HG03066 (cell line): ENCODE measurements around the gene TOM1L2.
"Not testable (repeated sequence)": the region's sequence is repeated elsewhere in the genome, so short reads cannot be mapped to it uniquely, and the experiment has no call there.

Experiments
- ATAC-seq: cut with Tn5 transposase; IDR thresholded peaks from one replicate; pipeline ENCODE4 v1.9.1; 2021; ENCODE audit warnings: low read depth; ENCODE audit not compliant: unreplicated experiment

Gene TOM1L2

DNA sequence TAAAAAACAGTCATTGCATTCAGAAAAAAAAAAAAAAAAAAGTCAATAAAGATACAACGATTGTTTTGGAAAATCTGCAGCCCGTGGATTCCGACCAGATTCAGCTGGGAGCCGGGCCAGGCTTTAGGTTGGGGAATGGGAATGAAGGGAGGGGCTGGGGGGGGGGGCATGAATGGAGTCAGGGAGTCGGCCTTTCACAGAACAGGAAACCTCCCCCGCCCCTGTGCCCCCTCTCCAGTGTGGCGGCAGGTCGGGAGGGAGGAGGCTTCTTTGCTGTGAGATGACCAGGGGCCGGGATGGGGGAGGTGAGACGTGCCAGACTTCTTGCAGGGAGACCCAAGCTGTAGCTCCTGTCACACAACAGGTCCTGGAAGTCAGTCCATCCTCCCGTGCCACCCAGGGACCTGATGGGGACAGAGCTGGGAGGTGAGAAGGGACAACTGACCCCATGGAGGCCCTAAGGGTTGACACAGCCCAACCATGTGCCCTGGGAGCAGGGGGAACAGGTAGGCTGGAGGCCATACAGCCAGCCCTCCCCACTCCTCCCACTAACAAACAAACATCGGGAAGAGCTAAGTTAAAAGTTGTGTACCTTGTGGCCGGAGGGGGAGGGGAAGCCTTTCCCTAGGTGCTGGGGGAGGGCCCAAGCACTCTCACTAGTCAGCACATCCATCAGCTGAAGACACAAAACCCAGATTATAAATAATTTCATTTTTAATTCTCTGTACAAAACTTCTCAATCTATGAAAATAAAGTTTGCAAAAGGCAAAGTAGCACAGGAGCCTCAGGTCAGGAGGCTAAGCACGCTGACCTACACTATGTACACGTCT, 160.6 kb downstream of the TOM1L2 start:
- no peak for ATAC-seq

DNA sequence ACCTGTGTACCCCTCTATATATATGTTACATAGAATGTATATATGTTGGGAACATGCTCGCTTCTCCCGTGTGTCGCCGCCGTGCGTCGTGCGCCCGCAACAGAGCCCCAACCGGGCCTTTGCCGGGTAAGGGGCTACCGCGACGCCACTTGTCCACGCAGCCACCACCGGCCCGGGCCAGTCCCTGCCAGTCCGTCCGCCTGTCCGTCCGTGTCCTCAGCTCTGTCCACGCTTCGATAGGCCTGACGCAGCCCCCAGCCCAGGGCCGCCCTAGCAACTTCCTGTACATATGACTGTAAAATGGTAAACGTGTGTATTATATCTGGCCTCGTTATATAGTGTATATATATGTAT, 161.3 kb downstream of the TOM1L2 start:
- ATAC-seq, result no peak

DNA sequence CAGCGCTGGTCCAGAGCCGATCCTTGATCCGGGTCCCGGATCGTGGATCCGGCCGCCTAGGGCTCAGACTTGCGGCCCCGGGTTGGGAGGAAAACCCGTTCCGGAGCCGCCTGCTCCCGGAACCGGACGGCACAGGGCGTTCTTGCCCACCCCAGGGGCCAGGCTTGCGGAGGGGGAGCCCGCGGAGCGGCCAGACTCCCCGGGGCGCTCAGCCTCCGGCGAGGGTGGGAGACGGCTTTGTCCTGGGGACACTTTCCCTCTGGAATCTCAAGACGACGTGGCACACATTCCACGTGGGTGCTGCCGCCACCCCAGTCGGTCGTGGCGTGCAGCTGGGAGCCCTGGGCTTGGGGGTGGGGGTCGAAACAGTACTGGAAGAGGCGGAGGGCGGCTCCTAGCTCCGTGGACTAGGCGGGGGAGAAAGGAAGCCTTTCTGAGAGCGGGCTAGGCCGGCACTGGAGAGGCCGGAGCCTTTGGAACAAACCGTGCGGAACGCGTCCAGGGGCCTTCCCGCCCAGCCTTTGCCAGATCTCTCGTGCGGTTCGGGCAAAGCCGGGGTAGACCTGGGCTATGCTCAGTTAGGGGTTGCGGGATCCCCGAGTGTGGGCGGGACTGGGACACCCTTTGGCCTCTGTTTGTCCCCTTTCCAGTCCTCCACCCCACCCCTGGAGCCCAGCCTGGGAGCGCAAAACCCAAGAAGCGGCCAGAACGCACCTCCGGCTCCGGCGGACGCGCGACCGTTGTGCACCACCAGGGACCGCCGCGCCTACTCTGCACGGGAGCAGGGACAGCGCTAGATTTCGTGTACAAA, 161.9 kb downstream of the TOM1L2 start:
- no peak for ATAC-seq

DNA sequence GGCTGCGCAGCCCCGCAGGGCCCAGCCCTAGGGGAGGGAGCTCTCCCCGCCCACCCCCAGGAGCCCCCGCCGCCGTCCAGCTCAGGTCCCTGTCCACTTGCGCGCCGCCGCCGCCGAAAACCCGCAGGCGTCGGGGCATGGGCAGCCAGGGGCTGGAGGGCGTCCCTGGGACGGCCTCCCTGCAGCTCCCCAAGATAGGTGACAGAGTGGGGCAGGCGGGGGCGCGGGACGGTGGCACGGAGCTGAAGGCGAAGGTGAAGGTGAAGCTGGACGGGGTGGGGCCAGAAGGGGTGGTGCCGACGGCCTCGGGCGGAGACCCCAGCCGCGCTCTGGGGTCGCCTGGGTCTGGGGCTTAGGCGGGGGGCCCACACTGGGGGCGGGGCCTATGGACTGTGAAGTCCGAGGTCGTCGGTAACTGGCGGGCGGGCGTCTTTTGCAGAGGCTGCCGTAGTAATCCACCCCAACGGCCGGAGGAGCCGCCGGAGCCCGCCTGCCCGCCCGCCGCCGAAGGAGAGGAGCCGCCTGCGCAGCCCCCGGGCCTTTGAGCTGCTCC, 162.6 kb downstream of the TOM1L2 start:
- ATAC-seq, result no peak

DNA sequence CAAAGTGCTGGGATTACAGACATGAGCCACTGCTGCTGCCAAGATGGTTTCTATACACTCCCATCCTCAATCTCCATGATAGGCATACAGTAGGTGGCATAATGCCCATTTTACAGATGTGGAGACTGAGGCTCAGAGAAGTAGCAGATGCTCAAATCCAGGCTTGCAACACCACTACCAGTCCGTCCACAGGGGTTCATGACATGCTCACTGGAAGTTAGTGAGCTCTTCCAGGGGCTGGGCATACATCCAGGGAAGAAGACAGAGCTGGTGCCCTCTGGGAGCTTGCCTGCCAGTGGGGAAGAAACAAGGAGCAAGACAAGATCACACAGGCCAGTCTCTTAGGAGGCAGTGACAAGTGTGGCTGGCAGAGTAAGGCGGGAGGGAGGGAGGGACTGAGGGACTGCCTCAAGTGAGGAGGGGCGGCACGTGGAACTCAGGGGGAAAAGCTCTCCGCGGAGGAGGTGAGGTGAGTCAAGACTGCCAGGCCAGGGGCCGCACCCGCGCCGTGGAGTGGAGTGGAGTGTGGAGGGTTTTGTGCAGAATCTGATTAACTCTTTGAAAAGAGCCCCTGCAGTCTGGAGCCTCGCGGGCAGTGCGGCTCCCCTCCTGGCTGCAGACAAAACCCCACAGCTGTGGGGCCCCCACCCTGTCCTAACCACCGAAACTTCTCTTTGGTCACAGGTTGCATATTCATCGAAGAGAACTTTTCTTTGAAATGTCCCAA, 163.3 kb downstream of the TOM1L2 start:
- peak; percentile 66 for ATAC-seq

DNA sequence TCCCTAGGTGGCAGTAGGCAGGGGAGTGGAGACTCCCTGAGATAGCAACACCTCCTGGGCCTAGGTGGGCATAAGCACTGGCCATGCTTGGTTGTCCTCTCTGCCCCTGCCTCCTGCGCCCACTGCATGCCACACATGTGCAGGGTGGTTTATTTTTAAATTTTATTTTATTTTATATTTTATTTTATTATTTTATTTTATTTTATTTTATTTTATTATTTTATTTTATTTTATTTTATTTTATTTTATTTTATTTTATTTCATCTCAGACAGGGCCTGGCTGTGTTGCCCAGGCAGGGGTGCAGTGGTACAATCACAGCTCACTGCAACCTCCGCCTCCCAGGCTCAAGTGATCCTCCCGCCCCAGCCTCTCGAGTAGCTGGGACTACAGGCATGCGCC, 164.0 kb downstream of the TOM1L2 start:
- ATAC-seq, result not testable (repeated sequence)

DNA sequence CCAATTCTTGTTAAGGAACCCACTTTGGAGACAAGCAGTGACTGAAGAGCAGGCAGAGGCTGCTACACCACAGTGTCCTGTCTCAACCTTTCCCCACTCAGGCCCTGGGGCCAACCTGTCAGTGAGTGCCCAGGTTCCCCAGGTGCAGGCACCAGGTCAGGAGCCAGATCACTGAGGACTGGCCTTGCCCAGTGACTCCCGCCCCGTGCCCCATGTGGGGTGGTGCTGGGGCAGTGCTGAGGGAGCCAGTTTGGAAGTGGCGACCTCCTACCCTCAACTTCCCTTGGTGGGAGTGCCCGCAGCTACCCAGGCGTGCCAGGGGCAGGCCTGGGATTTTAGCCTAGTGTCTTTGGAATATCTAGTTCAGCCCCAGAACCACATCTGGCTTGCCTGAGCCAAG, 164.8 kb downstream of the TOM1L2 start:
- no peak for ATAC-seq

DNA sequence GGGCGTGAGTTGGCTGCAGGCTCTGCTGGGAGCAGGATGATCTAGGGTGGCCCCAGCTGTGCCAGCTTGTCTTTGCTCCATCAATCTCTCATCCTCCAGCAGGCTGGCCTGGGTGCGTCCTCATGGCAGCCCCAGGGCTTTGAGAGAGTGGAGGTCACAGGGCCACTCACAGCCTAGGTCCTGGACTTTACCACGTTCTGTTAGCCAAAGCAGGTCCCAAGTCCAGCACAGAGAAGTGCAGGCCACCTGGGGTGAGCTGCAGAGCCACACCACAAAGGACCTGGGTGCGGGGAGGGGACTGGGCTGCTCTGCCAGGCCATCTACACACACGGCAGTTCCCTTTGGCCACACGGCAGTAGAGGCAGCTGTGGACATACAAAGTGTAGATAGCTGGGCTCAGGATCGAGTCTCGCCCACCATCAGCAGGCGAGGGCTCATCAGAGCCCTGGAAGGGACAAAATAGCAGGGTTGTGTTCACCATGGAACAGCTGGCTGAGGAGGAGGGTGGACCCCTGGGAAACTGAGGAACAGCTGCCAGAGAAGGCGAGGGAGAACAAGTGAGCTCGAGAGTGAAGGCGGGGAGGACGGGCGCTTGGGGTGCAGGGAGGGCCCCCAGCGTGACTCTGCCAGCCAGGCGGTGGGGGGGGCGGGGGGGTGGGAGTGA, 165.5 kb downstream of the TOM1L2 start:
- no peak for ATAC-seq

DNA sequence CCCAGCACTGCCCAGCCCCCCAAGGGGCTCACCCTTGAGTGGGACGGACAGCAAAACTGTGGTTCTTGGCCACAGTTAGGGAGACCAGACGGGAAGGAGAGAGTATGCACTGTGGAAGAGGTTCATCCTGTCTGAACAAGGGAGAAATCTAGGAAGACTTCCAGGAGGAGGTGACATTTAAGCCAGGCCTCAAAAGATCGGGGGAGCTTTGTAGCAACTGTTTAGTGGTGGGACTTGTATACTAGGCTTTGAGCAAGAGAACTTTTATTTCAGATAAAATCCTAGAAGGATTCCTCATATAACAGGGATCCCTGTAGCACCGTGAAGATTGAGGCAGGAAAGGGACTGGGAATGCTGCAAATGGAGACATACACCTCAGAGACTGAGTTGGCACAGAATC, 166.2 kb downstream of the TOM1L2 start:
- ATAC-seq, result no peak

DNA sequence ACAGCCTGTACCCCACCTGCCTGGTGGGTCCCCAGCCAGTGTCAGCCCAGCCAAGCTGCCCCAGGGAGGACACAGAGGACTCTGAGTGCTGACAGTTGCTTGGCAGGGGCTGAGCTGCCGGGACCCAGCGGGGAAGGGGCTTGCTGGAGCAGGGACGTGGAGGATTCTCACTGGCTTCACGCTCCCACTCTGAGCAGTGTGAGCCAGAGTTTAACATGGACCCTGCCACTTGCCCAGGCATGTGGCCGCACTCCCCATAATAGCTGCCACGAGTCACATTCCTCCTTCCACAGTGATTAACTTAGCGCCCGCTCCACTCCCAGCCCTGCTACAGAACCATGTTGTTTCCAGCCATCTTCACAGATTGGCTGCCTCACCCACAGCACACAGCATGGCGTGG, 166.6 kb downstream of the TOM1L2 start:
- ATAC-seq, result no peak

DNA sequence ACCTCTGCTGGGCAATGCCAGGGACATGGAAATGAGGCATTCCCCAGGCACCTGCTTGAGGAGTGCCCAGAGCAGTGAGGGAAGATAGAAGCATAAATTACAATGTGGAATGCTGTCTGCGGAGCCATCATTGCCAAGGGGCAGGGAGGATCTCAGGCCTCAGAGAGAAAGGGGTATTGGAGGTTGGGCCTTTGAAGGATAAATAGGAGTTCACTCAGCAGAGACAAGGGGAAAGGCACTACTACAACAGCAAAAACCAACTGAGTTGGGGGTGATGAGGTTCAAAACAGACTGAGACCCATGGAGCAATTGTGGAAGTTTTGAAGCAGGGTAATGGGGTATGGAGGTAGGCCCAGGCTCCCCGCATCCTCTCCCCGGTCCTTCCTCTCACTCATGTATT, 168.2 kb downstream of the TOM1L2 start:
- no peak for ATAC-seq

DNA sequence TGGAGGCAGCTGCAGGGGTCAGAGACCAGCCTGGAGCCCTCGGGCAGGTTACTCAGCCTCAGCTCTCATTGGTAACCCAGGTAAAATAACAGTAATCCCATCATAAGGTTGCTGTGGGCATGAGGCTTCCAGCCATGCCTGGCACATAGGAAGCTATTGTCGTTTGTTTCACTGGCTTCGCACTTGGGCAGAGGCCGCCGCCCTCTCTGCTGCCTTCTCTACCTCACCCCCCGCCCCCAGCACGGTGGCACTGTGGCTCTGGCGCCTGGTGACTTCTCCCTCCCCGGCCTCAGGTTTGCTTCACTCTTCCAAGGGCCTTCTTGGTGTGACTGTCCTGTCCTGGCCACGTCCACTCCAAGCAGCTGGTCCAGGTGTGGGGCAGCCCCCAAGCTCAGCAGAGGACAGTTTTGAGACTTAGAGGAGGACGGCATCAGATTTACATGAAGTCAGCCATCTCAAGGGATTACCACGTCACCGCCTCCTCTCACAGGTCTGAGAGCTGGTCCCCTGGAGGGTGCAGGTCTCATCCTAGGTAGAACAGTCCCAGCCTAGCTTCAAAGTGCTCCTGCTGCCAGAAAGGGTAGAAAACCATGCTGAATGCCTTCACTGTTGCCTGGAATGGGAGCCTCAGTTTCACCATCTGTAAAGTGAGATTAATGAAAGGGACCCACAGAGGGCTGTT, 170.3 kb downstream of the TOM1L2 start:
- ATAC-seq, result no peak

DNA sequence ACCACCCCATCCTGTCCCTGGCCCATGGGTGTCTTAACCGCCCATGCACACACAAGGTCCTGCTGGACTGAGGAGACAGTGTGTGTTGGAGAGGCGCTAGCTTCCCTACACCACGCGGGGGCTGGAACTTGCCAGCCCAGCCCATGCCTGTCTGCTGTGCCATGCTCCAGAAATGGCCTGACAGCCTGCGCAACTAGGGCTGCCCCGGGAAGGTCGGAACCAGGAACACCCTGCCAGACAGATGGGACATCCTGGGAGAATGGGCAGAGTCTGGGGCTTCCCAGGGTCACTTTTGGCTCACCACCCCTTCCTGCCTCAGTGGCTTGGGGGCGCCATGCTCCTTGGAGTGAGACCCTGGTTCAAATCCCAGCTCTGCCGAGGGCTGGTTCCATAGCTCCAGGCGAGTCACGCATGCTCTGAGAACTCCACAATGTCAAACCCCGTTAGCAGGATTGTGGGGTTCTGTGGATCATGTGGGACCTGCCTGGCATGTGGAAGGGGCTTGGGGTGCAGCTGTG, 171.6 kb downstream of the TOM1L2 start:
- no peak for ATAC-seq

DNA sequence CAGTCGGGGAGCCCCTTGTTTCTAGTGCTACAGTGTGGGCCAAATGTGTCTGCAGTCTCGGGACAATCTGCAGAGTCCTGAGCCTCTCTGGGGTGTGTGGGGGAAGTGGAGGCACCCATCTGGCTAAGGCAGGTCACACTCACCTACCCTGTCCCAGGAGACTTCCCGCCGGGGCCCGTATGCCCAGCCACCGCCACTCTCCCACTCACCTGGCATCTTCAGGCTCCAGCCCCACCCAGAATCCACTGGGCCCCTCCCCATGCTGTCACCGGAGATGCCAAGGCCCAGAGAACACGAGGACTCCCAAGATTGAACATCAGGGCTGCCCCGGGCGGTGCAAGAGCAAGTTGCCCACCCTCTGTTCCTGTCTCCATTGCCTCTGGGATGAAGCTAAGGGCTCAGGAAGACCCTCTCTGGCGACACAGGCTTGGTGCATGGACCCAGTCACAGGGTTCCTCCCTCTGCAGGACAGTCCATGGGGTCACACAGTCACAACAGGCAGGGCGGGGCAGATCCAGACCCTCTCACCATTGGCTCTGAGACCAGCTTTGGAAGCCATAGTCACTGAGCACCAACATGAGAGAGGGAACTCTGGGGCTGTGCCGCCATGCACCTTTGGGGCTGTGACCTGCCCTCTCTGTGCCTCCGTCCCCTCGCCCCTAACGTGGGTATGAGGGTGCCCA, 173.5 kb downstream of the TOM1L2 start:
- no peak for ATAC-seq

DNA sequence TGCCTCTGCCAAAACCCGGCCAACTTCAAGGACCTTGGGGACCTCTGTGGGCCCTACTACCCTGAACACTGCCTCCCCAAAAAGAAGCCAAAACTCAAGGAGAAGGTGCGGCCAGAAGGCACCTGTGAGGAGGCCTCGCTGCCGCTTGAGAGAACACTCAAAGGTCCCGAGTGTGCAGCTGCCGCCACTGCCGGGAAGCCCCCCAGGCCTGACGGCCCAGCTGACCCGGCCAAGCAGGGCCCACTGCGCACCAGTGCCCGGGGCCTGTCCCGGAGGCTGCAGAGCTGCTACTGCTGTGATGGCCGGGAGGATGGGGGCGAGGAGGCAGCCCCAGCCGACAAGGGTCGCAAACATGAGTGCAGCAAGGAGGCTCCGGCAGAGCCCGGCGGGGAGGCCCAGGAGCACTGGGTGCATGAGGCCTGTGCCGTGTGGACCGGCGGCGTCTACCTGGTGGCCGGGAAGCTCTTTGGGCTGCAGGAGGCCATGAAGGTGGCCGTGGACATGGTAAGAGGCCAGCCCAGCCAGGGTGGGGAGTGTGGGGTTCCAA, 174.1 kb downstream of the TOM1L2 start:
- ATAC-seq, result no peak

DNA sequence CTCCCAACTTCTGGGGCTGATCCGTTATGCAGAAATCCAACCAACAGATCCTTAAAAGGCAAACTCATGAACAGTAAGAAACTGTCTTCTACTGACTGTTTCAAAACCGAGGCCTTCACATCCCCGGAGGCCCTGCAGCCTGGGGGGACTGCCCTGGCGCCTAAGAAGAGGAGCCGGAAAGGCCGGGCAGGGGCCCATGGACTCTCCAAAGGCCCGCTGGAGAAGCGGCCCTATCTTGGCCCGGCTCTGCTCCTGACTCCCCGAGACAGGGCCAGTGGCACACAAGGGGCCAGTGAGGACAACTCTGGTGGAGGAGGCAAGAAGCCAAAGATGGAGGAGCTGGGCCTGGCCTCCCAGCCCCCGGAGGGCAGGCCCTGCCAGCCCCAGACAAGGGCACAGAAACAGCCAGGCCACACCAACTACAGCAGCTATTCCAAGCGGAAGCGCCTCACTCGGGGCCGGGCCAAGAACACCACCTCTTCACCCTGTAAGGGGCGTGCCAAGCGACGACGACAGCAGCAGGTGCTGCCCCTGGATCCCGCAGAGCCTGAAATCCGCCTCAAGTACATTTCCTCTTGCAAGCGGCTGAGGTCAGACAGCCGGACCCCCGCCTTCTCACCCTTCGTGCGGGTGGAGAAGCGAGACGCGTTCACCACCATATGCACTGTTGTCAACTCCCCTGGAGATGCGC, 174.9 kb downstream of the TOM1L2 start:
- ATAC-seq, result no peak

DNA sequence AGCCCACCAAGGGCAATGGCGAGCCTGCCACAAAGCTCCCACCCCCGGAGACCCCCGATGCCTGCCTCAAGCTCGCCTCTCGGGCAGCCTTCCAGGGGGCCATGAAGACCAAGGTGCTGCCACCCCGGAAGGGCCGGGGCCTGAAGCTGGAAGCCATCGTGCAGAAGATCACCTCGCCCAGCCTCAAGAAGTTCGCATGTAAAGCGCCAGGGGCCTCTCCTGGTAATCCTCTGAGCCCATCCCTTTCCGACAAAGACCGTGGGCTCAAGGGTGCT, 175.5 kb downstream of the TOM1L2 start:
- no peak for ATAC-seq

DNA sequence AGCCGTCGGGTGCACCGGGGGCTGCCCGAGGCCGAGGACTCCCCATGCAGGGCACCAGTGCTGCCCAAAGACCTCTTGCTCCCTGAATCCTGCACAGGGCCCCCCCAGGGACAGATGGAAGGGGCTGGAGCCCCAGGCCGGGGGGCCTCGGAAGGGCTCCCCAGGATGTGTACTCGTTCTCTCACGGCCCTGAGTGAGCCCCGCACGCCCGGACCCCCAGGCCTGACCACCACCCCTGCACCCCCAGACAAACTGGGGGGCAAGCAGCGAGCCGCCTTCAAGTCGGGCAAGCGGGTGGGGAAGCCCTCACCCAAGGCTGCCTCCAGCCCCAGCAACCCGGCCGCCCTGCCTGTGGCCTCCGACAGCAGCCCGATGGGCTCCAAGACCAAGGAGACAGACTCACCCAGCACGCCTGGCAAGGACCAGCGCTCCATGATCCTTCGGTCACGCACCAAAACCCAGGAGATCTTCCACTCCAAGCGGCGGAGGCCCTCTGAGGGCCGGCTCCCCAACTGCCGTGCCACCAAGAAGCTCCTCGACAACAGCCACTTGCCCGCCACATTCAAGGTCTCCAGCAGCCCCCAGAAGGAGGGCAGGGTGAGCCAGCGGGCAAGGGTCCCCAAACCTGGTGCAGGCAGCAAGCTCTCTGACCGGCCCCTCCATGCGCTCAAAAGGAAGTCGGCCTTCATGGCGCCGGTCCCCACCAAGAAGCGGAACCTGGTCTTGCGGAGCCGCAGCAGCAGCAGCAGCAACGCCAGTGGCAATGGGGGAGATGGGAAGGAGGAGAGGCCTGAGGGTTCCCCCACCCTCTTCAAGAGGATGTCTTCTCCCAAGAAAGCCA, 176.0 kb downstream of the TOM1L2 start:
- no peak for ATAC-seq
